Measurements from ENCODE around the gene AMBN.

AMBN gene

DNA sequence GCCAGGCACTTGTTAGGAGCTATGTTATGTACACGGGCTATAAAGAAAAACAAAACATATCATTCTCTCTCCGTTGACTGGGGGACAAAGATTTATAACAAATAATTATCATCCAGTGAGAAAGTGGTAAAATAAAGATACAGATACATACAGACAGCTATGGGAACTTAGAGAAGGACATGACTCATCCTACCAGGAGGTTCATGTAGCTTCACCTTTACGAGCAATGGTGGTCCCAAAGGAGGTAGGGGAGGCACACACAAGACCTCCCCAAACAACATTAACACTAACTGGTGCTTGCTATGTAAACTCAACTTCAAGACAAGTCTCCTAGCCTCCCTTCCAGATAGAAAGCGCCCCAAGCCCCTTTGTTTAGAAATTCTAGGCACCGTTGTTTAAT is 8.9 kb downstream of the AMBN start:
- no peaks in the 10 kb centered on the region for H3K4me1 ChIP-seq
- TF ChIP-seq, protein P1, sequence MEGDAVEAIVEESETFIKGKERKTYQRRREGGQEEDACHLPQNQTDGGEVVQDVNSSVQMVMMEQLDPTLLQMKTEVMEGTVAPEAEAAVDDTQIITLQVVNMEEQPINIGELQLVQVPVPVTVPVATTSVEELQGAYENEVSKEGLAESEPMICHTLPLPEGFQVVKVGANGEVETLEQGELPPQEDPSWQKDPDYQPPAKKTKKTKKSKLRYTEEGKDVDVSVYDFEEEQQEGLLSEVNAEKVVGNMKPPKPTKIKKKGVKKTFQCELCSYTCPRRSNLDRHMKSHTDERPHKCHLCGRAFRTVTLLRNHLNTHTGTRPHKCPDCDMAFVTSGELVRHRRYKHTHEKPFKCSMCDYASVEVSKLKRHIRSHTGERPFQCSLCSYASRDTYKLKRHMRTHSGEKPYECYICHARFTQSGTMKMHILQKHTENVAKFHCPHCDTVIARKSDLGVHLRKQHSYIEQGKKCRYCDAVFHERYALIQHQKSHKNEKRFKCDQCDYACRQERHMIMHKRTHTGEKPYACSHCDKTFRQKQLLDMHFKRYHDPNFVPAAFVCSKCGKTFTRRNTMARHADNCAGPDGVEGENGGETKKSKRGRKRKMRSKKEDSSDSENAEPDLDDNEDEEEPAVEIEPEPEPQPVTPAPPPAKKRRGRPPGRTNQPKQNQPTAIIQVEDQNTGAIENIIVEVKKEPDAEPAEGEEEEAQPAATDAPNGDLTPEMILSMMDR (IDR thresholded peaks at IDR 0.05) = no peak
- H3K36me3 ChIP-seq = no peaks in the 10 kb centered on the region
- intact Hi-C loops (cut with DNase I; ENCODE audit: low total_unique reads) = no loop called here
- H3K27ac ChIP-seq = no peak overlapping the region
- H3K27me3 ChIP-seq = no peaks in the 10 kb centered on the region
- no peak overlapping the region for H3K4me3 ChIP-seq
- H3K9me3 ChIP-seq = no peaks in the 10 kb centered on the region
- no peak for DNase-seq

- DNase-seq = no peak
- H3K4me3 ChIP-seq = no peak overlapping the region
- TF ChIP-seq, protein P1 (IDR thresholded peaks at IDR 0.05) = peak; percentile 59 to 64
- no peaks in the 10 kb centered on the region for H3K36me3 ChIP-seq
- H3K27me3 ChIP-seq = no peaks in the 10 kb centered on the region
- intact Hi-C loops (cut with DNase I; ENCODE audit: low total_unique reads) = no loop called here
- H3K9me3 ChIP-seq = no peaks in the 10 kb centered on the region
- H3K4me1 ChIP-seq = no peaks in the 10 kb centered on the region
- H3K27ac ChIP-seq = no peak overlapping the region
These were observed 9.5 kb downstream of the AMBN start for GRCh38 chr4:70601422-70602039.

DNA sequence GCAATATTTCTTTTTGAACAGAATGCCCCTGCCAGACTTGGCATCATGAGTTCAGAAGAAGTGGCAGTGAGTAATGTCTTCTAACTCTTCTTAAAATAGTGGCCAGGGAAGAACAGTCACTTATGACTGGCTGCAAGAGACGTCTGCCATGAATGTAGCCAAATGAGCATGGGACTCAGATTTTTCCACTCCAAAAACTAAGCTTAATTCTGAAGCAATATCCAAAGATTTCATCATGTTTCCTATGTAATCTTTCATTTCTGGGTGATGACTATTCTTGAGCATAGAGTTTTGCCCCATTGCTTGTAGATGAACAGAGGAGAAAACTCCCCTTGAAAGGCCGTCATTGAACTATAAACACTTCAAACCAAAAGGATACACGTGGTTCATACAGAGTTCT is 11.8 kb downstream of the AMBN start:
- no peaks in the 10 kb centered on the region for H3K4me1 ChIP-seq
- intact Hi-C loops (cut with DNase I; ENCODE audit: low total_unique reads) = no loop called here
- no peak for DNase-seq
- TF ChIP-seq, protein P1 (IDR thresholded peaks at IDR 0.05) = no peak
- no peaks in the 10 kb centered on the region for H3K27me3 ChIP-seq
- H3K36me3 ChIP-seq = no peaks in the 10 kb centered on the region
- H3K4me3 ChIP-seq = no peak overlapping the region
- H3K9me3 ChIP-seq = no peaks in the 10 kb centered on the region
- H3K27ac ChIP-seq = no peak overlapping the region

DNA sequence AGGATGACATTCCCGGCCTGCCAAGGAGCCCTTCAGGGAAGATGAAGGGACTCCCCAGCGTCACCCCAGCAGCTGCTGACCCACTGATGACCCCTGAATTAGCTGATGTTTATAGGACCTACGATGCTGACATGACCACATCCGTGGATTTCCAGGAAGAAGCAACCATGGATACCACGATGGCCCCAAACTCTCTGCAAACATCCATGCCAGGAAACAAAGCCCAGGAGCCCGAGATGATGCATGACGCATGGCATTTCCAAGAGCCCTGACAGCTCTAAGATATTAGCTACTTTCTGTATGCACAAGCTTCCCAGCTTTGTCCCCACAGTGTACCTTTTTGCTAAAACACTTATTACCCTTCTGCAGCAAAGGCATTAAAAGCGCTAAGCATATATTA is 14.4 kb downstream of the AMBN start:
- no peaks in the 10 kb centered on the region for H3K9me3 ChIP-seq
- no peak overlapping the region for H3K27ac ChIP-seq
- no peak overlapping the region for H3K4me3 ChIP-seq
- intact Hi-C loops (cut with DNase I; ENCODE audit: low total_unique reads) = no loop called here
- H3K36me3 ChIP-seq = no peaks in the 10 kb centered on the region
- H3K27me3 ChIP-seq = no peaks in the 10 kb centered on the region
- no peak for DNase-seq
- H3K4me1 ChIP-seq = no peaks in the 10 kb centered on the region
- TF ChIP-seq, protein P1 (IDR thresholded peaks at IDR 0.05) = no peak

GRCh38 chr4:70607334-70607853 is 15.3 kb downstream of the AMBN start:
- no peak overlapping the region for H3K4me3 ChIP-seq
- H3K27me3 ChIP-seq = no peaks in the 10 kb centered on the region
- no peaks in the 10 kb centered on the region for H3K9me3 ChIP-seq
- H3K27ac ChIP-seq = no peak overlapping the region
- H3K4me1 ChIP-seq = no peaks in the 10 kb centered on the region
- intact Hi-C loops (cut with DNase I; ENCODE audit: low total_unique reads) = no loop called here
- no peak for DNase-seq
- H3K36me3 ChIP-seq = no peaks in the 10 kb centered on the region
- TF ChIP-seq, protein P1 (IDR thresholded peaks at IDR 0.05) = no peak

DNA sequence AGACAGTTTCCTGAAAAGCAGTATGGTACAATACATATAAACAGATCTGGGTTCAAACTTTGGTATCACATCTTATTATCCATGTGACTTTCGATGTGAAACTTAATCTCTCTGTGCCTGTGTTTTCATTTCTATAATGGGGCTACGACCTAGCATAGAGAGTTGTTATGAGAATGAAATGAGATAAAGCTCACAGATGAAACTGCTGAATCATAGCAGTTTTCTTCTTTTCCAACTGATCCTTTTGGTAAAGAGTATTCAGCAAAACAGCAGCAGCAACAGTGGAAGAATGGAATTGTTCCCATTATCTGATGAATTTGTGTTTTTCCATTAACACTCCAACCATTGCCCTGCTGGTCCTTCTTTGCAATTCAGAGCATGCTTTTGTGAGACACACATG is 16.3 kb downstream of the AMBN start:
- intact Hi-C loops (cut with DNase I; ENCODE audit: low total_unique reads) = no loop called here
- TF ChIP-seq, protein P1 (IDR thresholded peaks at IDR 0.05) = no peak
- H3K4me1 ChIP-seq = no peaks in the 10 kb centered on the region

More for the DNA sequence above, 16.3 kb downstream of the AMBN start:
- no peaks in the 10 kb centered on the region for H3K36me3 ChIP-seq
- H3K4me3 ChIP-seq = no peak overlapping the region
- H3K27me3 ChIP-seq = no peaks in the 10 kb centered on the region
- H3K27ac ChIP-seq = no peak overlapping the region
- no peak for DNase-seq
- no peaks in the 10 kb centered on the region for H3K9me3 ChIP-seq

Data from tibial artery (tissue), 4 donors.